HL-60 (cell line): ENCODE results near the gene EMID1.

ENCODE experiments used
- DNase-seq, 2 experiments: peaks; one replicate each; pipeline ENCODE4 v3.0.0-alpha.2; 2010 to 2020; ENCODE audit warnings: low read depth in 1 of 2, low spot score in 1 of 2
- H3K27ac ChIP-seq: fragments of 250-450 bp; sonication (Bioruptor Pico); replicated peaks from 2 replicates; pipeline ENCODE4 v1.5.1; 2020; ENCODE audit warnings: mild to moderate bottlenecking, moderate library complexity
- H3K27me3 ChIP-seq: fragments of 250-450 bp; sonication (Bioruptor Pico); 2 replicates; pipeline ENCODE4 v1.5.1; 2021; ENCODE audit warnings: mild to moderate bottlenecking, moderate library complexity; ENCODE audit not compliant: insufficient read depth, poor library complexity, severe bottlenecking
- H3K4me3 ChIP-seq: replicated peaks from 2 replicates; pipeline ENCODE4 v1.5.1; 2011; ENCODE audit warnings: mild to moderate bottlenecking, control low read depth, low read length; ENCODE audit not compliant: insufficient read depth
- GABPA ChIP-seq: IDR thresholded peaks from 2 replicates; pipeline ENCODE4 v1.6.1; 2012; ENCODE audit warnings: low read depth
- POLR2AphosphoS5 ChIP-seq: IDR thresholded peaks from 2 replicates; pipeline ENCODE4 v1.6.1; 2012; ENCODE audit warnings: low read depth
- SPI1 ChIP-seq: IDR thresholded peaks from 2 replicates; pipeline ENCODE4 v1.6.1; 2012; ENCODE audit warnings: low read depth, mild to moderate bottlenecking, borderline replicate concordance
- TF ChIP-seq, protein P1 (sequence below): IDR thresholded peaks from 2 replicates; pipeline ENCODE4 v1.6.1; 2012; ENCODE audit warnings: low read depth; ENCODE audit not compliant: insufficient replicate concordance
- TF ChIP-seq, protein P2 (sequence below): IDR thresholded peaks from one replicate; pipeline ENCODE4 v1.5.1; 2011; ENCODE audit warnings: low read length, control low read depth, inconsistent platforms; ENCODE audit not compliant: insufficient read depth

Gene EMID1

DNA sequence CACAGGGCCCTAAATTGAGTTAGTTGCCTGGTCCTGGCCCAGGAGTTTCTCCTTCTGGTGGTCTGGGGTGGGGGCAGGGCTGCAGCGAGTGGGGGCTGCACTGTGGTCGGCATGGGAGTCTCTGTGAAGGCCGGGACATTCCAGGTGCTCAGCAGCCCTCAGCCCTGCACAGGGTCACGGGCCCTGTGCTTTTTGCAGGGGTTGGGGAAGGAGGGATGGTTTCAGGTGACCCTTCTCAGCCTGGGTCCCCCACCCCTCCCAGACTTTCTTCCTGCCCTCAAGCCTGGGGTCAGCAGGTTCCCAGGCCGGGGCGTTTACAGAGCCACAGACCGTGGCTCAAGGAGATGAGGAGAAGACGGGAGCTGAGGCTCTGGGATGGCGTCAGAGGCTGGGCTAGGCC is 7.8 kb downstream of the EMID1 start:
- TF ChIP-seq POLR2AphosphoS5: no peak
- TF ChIP-seq, protein P1, sequence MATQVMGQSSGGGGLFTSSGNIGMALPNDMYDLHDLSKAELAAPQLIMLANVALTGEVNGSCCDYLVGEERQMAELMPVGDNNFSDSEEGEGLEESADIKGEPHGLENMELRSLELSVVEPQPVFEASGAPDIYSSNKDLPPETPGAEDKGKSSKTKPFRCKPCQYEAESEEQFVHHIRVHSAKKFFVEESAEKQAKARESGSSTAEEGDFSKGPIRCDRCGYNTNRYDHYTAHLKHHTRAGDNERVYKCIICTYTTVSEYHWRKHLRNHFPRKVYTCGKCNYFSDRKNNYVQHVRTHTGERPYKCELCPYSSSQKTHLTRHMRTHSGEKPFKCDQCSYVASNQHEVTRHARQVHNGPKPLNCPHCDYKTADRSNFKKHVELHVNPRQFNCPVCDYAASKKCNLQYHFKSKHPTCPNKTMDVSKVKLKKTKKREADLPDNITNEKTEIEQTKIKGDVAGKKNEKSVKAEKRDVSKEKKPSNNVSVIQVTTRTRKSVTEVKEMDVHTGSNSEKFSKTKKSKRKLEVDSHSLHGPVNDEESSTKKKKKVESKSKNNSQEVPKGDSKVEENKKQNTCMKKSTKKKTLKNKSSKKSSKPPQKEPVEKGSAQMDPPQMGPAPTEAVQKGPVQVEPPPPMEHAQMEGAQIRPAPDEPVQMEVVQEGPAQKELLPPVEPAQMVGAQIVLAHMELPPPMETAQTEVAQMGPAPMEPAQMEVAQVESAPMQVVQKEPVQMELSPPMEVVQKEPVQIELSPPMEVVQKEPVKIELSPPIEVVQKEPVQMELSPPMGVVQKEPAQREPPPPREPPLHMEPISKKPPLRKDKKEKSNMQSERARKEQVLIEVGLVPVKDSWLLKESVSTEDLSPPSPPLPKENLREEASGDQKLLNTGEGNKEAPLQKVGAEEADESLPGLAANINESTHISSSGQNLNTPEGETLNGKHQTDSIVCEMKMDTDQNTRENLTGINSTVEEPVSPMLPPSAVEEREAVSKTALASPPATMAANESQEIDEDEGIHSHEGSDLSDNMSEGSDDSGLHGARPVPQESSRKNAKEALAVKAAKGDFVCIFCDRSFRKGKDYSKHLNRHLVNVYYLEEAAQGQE: no peak
- TF ChIP-seq, protein P2, sequence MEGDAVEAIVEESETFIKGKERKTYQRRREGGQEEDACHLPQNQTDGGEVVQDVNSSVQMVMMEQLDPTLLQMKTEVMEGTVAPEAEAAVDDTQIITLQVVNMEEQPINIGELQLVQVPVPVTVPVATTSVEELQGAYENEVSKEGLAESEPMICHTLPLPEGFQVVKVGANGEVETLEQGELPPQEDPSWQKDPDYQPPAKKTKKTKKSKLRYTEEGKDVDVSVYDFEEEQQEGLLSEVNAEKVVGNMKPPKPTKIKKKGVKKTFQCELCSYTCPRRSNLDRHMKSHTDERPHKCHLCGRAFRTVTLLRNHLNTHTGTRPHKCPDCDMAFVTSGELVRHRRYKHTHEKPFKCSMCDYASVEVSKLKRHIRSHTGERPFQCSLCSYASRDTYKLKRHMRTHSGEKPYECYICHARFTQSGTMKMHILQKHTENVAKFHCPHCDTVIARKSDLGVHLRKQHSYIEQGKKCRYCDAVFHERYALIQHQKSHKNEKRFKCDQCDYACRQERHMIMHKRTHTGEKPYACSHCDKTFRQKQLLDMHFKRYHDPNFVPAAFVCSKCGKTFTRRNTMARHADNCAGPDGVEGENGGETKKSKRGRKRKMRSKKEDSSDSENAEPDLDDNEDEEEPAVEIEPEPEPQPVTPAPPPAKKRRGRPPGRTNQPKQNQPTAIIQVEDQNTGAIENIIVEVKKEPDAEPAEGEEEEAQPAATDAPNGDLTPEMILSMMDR: no peak
- TF ChIP-seq SPI1: no peak
- no peak for TF ChIP-seq GABPA
- Histone ChIP-seq H3K4me3 (no peak overlapping the region), H3K27me3 (no peaks in the 10 kb centered on the region), H3K27ac (no peak overlapping the region)
- DNase-seq: no peak

DNA sequence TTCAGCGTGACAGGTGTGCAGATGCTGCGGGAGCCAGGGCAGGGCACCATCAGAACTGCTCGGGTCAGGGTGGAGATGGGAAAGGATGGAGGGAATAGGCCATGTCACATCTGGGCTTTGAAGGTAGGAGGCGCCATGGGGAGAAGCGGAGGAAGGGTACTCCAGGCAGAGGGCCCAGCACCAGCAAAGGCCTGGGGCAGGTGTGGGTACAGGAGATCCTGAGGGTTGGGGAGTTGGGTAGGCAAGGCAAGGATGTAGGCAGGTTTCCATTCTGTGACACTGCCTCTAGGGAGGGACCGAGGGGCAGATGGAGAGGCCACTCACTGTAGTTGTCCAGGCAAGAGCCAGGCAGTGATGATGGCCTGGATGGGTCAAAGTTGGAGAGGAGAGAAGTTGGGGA is 8.5 kb downstream of the EMID1 start:
- no peak for TF ChIP-seq POLR2AphosphoS5
- TF ChIP-seq, protein P1: no peak
- TF ChIP-seq, protein P2: no peak
- no peak for TF ChIP-seq SPI1
- no peak for TF ChIP-seq GABPA
- H3K27ac ChIP-seq: no peak overlapping the region
- H3K4me3 ChIP-seq: no peak overlapping the region
- DNase-seq: no peak
- H3K27me3 ChIP-seq: no peaks in the 10 kb centered on the region

DNA sequence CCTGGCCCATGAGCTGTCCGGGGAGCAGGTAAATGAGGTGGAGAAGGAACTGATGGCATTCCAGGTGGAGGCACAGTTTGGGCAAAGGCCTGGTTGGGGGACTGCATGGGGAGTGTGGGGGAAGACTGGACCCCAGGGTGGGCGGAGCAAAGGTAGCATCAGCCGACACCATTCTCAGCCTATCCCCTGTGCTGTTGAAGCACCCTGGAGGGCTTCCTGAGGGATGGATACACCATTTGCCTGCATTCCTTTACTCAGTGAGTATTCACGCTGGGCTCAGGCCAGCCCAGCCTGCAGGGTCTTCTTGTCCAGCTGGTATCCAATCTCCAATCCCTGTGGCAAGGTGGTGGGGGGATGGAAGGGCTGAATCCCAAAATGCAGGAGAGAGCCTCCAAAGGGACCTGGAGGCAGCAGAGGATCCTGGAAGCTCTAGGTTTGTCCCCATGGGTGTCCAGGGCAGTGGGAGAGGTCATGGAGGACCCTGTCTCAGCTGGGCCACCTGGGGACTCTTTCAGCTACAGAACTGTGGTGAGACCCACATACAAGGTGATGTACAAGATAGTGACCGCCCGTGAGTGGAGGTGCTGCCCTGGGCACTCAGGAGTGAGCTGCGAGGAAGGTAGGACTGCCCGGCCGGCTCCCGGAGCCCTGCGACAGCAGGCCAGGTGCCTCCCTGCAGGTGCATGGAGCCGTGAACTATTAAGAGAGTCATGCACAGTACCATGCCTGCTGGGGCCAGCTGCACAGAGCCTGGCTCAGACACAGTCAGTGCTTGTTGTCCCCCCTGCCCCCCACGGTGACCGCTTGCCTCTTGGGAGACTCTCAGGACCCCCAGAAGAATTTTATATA is 9.5 kb downstream of the EMID1 start:
- Histone ChIP-seq H3K27ac (no peak overlapping the region), H3K4me3 (no peak overlapping the region), H3K27me3 (no peaks in the 10 kb centered on the region)
- no peak for DNase-seq
- TF ChIP-seq, protein P1: no peak
- TF ChIP-seq, protein P2: no peak
- TF ChIP-seq POLR2AphosphoS5 (no peak), SPI1 (no peak)
